Cardiac fibroblast (primary cell): ENCODE measurements around the gene TM9SF1.

Experiments used
- DNase-seq, 2 donors: peaks; one replicate each; pipeline versions ENCODE4 v3.0.0 to v3.0.0-alpha.2; 2010; ENCODE audit warnings: low read depth in 2 of 2
- H3K4me3 ChIP-seq, 2 donors: replicated peaks in 1 of 2; 1 replicate in 1 of 2; 2 replicates in 1 of 2; pipeline ENCODE4 v1.5.1; 2011; ENCODE audit warnings: low read depth in 2 of 2, low read length in 2 of 2, mild to moderate bottlenecking in 2 of 2, moderate library complexity in 1 of 2
- TF ChIP-seq, protein P1 (sequence below): IDR thresholded peaks from one replicate; pipeline ENCODE4 v1.5.1; 2011; ENCODE audit warnings: low read depth, mild to moderate bottlenecking, low read length, inconsistent platforms

TM9SF1 gene

DNA sequence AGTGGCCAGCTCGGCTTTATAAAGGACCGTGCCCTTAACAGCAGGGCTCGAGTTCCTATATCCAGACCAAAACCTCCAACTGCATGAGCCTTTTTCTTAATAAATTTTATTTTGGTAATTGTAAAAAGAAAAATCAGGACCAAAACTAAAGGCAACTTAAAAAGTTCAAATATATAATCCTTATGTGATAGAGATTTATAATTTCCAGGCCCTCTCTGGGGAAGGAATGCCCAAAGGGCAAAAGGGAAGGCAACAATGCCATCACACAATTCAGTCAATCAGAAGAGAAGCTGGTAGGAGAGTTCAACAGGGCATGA is 6.2 kb downstream of the TM9SF1 start:
- H3K4me3 ChIP-seq: peak overlapping the region in 1 of 2 donors; percentile 78
- no peak for DNase-seq
- TF ChIP-seq, protein P1, sequence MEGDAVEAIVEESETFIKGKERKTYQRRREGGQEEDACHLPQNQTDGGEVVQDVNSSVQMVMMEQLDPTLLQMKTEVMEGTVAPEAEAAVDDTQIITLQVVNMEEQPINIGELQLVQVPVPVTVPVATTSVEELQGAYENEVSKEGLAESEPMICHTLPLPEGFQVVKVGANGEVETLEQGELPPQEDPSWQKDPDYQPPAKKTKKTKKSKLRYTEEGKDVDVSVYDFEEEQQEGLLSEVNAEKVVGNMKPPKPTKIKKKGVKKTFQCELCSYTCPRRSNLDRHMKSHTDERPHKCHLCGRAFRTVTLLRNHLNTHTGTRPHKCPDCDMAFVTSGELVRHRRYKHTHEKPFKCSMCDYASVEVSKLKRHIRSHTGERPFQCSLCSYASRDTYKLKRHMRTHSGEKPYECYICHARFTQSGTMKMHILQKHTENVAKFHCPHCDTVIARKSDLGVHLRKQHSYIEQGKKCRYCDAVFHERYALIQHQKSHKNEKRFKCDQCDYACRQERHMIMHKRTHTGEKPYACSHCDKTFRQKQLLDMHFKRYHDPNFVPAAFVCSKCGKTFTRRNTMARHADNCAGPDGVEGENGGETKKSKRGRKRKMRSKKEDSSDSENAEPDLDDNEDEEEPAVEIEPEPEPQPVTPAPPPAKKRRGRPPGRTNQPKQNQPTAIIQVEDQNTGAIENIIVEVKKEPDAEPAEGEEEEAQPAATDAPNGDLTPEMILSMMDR: no peak

DNA sequence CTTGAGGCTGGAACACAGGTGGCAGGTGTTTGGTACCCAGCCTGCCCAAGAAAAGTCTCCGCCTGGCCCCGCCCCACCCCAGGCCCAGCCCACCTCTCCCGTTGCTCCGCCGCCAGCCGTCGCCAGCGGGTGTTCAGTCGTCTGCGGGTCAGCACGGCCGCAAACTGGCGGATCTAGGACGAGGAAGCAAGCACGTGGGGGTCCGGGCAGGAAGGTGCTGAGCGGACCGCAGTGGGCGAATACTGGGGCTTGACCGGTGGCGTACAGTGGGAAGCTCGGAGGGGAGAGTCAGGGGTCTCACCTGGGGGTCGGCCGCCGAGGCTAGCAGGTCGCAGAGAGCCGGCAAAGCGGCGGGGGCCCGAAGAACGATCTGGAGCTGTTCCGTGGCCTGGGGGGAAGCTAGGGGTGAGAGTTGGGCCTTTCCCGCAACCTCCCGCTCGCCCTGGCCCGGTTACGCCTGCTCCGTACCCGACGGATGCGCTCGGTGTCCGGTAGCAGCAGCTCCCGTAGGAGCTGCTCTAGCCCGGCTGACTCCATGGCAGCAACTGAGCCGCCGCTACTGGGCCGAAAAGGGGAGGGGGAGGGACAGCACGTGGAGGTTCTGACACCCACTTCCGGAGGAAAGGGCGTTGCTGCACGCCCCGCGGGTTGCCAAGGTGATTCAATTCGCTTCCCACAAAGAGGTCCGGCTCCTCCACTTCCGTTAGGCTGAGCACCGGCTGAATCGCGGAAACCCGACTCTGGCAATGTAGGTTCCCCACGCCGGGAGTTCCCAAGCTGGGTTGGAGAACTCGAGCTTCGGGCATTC is 6.8 kb downstream of the TM9SF1 start, which contains the start of gene IPO4:
TSS of gene IPO4 (minus strand) at position 566 of the 808 bp plus-strand sequence. CDS start at position 537, 29 bp downstream.
- DNase-seq: peak; percentile 98 to 99
- TF ChIP-seq, protein P1: no peak
- peak within 1 kb of the TSS; percentile 77 to 78 for H3K4me3 ChIP-seq

DNA sequence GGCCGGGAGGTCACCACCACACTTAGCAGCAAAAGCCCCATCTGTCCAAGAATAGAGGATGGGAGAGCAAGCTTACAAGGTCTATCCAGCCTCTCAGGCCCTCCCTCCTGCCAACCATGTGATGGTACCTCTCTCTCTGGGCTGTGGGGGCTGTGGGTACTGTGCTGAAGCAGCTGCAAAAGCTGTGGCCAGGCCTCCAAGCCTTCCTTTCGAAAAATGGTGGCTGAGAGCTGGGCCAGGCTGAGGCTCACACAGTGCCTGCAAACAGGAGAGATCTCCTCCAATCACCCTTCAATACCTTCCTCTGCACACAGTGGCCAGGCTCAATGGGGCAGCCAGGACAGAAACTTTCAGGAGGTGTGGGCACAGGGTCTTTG is 7.7 kb downstream of the TM9SF1 start:
- DNase-seq: no peak
- TF ChIP-seq, protein P1: no peak
- peak overlapping the region in 1 of 2 donors; percentile 78 for H3K4me3 ChIP-seq

DNA sequence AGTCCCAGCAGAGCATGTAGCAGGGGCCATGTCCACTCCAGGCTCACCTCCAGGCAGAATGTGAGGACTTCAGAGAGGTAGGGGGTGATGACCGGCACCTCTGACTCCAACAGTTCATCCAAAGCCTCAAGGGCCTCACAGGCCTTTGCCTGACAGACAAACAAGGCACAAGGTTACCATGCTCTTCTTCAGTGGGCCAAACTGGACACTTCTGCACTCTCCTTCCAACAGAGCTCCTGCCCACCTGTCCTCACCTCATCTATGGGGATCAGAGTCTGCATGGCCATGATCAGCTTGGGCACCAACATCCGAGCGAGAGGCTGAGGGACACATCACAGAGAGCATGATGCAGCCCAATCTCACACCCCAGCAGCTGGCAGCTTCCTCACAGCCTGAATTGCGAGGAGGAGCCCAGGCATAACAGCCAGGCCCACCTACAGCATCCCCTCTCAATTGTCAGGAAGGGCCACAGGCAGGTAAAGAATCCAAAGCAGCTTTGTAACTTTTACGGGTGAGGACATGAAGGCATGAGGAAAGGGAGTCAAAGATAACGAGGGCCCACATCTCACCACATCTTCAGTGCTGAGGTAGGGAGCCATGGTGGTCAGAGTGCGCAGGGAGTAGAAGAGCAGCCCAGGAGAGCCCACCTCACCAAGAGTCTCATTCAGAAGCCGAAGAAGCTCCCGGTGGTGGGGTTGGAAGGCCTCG is 8.3 kb downstream of the TM9SF1 start:
- TF ChIP-seq, protein P1: no peak
- no peak overlapping the region for H3K4me3 ChIP-seq

DNA sequence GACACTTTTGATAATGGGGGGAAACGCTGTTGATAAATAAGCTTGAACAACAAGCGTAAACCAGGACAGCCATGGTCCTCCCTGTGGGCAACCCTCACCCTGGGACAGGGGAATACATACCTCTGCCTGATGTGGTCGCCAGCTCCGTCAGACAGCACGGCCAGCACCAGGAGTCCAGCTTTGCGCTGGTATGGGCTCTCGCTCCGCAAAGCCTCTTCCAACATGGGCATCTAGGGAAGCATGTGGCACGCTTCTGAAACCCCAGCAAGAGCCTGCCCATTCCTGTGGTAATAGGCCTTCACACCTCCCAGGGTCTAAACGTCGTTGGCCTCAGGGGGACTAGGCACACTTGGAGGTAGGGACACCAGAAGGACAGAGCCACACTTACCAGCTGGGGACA is 9.5 kb downstream of the TM9SF1 start:
- DNase-seq: no peak
- TF ChIP-seq, protein P1: no peak
- H3K4me3 ChIP-seq: no peak overlapping the region

More for the DNA sequence above, 8.3 kb downstream of the TM9SF1 start:
- DNase-seq: no peak

DNA sequence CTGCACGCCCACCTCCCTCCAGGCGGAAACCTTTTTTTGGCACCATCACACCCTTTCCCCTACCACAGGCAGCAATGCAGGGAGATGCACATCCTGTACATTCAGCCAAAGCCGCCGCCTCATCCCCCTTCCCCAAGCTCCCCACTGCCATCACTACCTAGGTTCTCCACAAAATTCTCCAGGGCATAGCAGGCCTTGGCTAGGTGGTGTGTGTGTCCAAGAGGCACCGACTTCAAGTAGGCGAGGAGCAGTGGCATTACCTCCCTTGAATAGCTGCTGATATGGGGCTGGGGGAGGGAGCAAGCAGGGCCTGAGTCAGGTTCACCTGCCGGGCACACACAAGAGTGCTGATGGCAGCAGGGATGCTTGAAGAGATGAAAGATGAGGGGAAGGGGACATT is 10.2 kb downstream of the TM9SF1 start:
- DNase-seq: no peak
- TF ChIP-seq, protein P1: no peak

More for the DNA sequence above, 10.2 kb downstream of the TM9SF1 start:
- H3K4me3 ChIP-seq: no peak overlapping the region
